Suppressor macrophage (primary cell): Measurements from ENCODE around the gene CEP192.
"Not testable (repeated sequence)": the region's sequence is repeated elsewhere in the genome, so short reads cannot be mapped to it uniquely, and the experiment has no call there.

Experiments used
- DNase-seq, 4 experiments: peaks; one replicate each; pipeline ENCODE4 v3.0.0-alpha.2; 2020 to 2022

Gene CEP192

GRCh38 chr18:12990641-12990966 lies 558 bp upstream of the CEP192 start:
- DNase-seq: peak in 1 of 4 experiments; percentile 49

- no peak for DNase-seq
Observed at GRCh38 chr18:12991821-12992179, 638 bp downstream of the CEP192 start.

- no peak for DNase-seq
Observed at GRCh38 chr18:12993439-12993838, 2.3 kb downstream of the CEP192 start.

GRCh38 chr18:12995424-12995823 lies 4.3 kb downstream of the CEP192 start:
- DNase-seq: no peak

- no peak for DNase-seq
Observed at GRCh38 chr18:12995952-12996477, 4.9 kb downstream of the CEP192 start.

GRCh38 chr18:12996661-12997292 lies 5.6 kb downstream of the CEP192 start:
- DNase-seq: no peak

- not testable (repeated sequence) for DNase-seq
Observed at GRCh38 chr18:12997330-12997729, 6.2 kb downstream of the CEP192 start.

GRCh38 chr18:12998332-12999060 lies 7.3 kb downstream of the CEP192 start:
- no peak for DNase-seq

GRCh38 chr18:13003466-13003896 lies 12.3 kb downstream of the CEP192 start:
- DNase-seq: peak; percentile 12 to 51 (median 44)

- peak; percentile 5 to 51 (median 44) for DNase-seq
Observed at GRCh38 chr18:13004396-13004795, 13.2 kb downstream of the CEP192 start.

- no peak for DNase-seq
Observed at GRCh38 chr18:13005289-13005688, 14.1 kb downstream of the CEP192 start.

- DNase-seq: peak in 1 of 4 experiments; percentile 35
Observed at GRCh38 chr18:13006531-13007247, 15.5 kb downstream of the CEP192 start.

- peak in 1 of 4 experiments; percentile 19 for DNase-seq
Observed at GRCh38 chr18:13007248-13007560, 16.0 kb downstream of the CEP192 start.

- DNase-seq: no peak
Observed at GRCh38 chr18:13011719-13012118, 20.6 kb downstream of the CEP192 start.

GRCh38 chr18:13014232-13014631 lies 23.1 kb downstream of the CEP192 start:
- DNase-seq: no peak

GRCh38 chr18:13014818-13015217 lies 23.7 kb downstream of the CEP192 start:
- no peak for DNase-seq

GRCh38 chr18:13017247-13017875 lies 26.2 kb downstream of the CEP192 start:
- DNase-seq: no peak

GRCh38 chr18:13018374-13018773 lies 27.2 kb downstream of the CEP192 start:
- DNase-seq: no peak

GRCh38 chr18:13019301-13019700 lies 28.1 kb downstream of the CEP192 start:
- no peak for DNase-seq

- DNase-seq: no peak
Observed at GRCh38 chr18:13022644-13023043, 31.5 kb downstream of the CEP192 start.

GRCh38 chr18:13025233-13025632 lies 34.1 kb downstream of the CEP192 start:
- no peak for DNase-seq

- DNase-seq: no peak
Observed at GRCh38 chr18:13026583-13027270, 35.6 kb downstream of the CEP192 start.

GRCh38 chr18:13028869-13029268 lies 37.7 kb downstream of the CEP192 start:
- no peak for DNase-seq
